Measurements from ENCODE around the gene REM1.
A peak's percentile ranks its signal among the peaks of the same experiment; 100 is the strongest.
"Not testable (repeated sequence)": the region's sequence is repeated elsewhere in the genome, so short reads cannot be mapped to it uniquely, and the experiment has no call there.

REM1 gene

DNA sequence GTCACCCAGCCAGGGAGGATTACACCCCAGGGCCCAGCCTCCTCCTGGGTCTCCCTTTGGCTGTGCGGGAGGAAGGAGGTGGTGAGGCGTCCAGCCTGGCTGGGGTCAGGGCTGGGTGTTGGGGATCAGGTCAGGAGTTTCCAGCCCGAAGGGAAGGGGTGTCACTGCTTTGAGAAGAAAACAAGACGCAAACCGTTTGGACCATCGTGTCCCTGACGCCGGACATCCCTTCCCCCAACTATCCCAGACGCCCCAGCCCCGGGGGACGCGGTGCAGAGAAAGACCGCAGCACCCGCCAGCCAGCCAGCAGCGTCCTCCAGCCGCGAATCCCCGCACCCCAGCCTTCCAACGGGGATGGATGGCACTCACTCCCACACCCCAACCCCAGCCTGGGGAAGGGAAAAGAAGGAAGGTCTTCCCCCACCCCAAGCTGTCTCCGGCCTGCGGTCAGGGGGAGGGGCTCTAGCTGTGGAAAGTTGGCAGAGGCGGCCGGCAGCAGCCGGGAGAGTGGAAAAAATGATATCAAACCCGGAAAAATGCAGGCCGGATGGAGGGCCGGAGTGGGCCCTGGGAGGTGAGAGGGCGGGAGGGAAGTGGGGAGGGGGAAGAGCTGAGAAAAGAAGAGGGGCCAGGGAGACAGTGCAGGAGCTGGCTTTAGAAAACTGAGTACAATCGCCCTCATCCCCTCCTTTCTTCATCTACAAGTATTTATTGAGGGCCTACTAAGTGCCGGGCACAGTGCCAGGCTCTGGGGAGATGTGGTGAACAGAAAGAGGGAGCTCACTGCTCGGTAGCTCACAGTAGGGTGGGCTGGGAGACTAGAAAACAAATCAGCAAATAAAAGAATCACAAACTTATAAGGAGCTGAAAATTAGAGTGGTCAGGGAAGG lies 10.6 kb downstream of the REM1 start:
- DNase-seq (ENCODE audit: low read depth, low spot score): no peak

DNA sequence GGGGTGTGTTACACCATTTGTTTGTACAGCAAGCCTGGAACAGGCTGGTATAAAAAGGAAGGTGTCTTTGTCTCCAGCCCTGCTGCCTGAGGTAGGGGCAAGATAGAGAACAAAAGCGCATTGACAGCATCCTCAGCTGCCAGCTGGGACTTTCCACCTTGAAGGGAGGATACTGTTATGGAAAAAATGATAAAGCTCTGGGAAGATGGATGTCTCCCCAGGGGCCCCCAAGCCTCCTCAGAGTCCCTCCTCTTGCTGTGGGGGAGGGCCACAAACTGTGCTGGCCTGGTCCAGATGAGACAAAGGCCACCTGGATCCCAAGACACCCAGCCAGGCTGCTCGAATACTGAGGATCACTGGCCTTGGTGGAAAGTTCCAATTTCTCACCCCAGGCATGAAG lies 13.0 kb downstream of the REM1 start:
- no peak for DNase-seq (ENCODE audit: low read depth, low spot score)

DNA sequence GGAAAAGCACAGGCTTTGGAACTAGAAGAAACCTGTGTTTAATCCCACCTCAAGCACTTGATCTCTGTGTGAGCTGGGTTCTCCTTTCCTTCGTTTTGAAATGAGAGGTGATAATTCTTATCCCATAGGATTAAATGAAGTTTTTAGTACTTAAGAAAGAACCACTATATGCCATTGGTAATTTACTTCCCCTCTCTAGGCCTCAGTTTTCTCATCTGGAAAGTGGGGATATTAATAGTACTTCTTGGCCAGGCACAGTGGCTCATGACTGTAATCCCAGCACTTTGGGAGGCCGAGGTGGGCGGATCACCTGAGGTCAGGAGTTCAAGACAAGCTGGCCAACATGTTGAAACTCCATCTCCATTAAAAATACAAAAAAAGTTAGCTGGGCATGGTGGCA lies 14.1 kb downstream of the REM1 start:
- no peak for DNase-seq (ENCODE audit: low read depth, low spot score)

DNA sequence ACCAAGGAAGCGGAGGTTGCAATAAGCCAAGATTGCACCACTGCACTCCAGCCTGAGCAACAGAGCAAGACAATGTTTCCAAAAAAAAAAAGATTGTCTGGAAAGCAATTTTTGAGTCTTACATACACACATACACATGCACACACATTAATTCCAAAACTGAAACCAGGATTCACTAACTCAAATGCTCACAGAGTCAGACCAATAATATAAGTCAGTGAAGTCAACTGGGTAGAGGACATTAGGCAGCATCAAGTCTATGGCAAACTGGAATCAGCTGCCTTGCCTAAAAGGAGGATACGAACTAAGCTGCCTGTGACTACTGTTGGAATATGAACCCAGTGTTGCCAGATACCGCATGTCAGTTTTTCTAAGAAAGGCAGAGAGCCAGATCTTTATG lies 15.7 kb downstream of the REM1 start:
- DNase-seq (ENCODE audit: low read depth, low spot score): no peak

DNA sequence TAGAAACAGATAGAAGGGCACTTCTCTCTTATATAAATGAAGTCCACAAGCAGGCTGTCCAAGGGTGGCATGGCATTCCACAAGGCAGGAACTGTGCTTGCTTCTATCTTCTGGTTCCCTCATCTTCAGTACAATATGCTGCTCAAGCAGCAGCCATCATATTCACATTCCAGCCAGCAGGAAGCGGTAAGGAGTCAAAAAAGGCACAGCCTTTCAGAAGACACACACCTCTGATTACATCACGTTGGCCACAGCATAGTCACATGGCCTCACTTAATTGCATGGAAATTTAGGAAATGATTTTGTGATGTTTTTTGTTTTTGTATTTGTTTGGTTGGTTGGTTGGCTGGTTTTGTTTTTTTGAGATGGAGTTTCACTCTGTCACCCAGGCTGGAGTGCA lies 19.0 kb downstream of the REM1 start:
- DNase-seq (ENCODE audit: low read depth, low spot score): no peak

DNA sequence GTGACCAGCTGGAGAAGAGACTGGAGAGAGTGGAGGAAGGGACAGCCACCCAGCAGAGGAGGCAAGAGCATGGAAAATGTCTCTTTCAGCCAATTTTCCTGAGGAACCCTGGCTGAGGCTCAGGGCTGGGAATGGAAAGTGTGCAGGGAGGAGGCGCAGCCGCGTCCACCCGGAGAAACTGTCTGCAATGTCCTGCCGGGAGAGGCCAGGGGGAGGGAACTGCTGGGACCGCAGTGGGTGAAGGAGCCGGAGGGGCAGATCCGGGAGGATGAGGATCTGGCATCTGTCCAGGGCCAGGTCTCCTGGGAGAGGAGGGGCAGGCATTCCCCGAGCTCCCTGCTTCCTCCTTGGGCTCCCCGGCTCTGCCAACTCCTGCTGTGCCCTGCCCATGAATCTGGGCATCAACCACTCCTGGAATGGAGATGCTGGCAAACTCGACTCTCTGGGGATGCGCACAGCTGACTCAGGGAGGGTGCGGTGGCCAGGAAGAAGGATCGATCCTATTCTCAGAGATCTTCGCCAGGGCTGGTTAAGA lies 21.7 kb downstream of the REM1 start:
- no peak for DNase-seq (ENCODE audit: low read depth, low spot score)

DNA sequence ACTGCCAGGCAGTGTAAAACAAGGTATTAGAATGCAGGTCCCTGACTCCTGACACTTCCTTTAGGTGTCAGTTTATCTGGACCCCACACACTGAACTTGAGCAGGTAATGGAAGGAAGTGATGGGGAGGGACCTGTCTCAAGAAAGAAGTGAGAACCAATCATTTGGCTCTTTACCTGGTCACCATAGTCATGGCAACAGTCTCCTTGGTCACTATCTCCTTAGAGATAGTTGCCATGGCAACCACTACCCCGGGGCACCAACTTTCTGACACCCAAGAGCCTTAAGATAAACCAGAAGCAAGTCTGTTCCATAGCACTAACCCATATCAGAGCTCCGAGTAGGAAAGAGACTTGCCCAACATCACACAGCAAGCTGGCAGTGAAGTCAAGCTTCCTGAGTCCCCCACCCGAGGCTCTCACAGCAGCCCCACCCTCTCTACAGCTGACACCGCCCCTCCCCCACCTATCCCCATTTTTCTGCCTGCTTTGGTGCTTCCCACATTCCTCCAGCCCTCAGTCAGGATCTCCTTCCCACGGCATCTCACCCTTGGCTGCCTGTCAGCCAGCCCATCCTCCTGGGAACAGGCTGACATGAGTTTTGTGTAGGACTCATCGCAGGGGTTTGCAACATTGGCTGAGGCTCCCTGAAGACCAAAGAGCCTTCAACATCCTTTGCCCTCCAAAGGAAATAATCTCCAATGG lies 22.9 kb downstream of the REM1 start:
- no peak for DNase-seq (ENCODE audit: low read depth, low spot score)

DNA sequence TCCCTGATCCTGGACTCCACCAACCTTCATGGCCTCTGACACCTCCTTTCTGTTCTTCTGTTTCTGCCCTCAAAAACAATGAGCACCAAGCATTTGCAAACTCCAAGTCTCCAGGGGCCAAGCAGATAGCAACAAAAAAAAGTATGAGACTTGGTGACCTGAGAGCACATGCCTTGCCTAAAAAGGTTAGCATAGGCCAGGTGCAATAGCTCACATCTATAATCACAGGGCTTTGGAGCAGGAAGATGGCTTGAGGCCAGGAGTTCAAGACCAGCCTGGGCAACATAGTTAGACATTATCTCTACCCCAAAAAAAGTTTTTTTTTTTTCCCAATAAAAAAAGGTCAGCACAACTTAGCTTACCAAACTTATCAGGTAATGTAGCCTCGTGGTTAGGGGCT lies 25.4 kb downstream of the REM1 start:
- no peak for DNase-seq (ENCODE audit: low read depth, low spot score)

DNA sequence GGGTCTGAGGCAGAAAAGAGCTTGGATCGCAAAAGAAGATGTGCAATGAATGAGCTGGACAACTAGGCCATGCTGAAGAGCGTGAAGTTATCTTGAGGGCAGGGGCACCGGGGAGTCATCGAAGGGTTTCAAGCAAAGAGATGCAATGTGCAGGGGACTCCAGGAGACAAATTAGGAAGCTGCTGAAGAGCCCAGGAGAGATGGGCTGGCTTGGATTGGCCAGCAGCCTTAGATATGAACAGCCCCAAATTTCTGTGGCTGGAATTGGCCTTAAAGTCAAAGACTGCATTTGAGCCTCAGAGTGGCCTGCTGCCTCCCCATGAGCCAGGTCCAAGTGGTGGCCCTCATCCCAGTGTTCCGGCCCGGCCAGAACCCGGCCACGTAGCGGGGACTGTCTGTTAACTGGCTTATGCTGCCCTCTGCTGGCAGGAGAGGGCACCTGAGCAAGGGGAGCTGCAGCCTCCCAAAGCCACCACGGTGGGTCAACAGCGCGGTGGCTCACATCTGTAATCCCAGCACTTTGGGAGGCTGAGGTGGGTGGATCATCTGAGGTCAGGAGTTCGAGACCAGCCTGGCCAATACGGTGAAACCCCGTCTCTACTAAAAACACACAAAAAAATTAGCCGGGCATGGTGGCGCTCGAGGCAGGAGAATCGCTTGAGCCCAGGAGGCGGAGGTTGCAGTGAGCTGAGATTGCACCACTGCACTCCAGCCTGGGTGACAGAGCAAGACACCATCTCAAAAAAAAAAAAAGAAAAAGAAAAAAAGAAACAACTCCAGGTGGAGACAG lies 28.0 kb downstream of the REM1 start:
- not testable (repeated sequence) for DNase-seq (ENCODE audit: low read depth, low spot score)

DNA sequence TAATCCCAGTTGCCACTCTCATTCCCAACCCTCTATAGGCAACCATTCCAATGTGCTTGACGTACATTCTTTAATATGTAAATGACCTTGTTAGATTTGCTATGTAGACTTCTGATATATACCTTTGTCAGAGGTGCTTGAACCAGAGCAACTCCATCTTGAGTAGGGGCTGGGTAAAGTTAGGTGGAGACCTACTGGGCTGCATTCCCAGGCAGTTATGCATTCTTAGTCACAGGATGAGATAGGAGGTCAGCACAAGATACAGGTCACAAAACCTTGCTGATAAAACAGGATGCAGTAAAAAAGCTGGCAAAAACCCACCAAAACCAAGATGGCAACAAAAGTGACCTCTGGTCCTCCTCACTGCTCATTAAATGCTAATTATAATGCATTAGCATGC lies 30.8 kb downstream of the REM1 start:
- no peak for DNase-seq (ENCODE audit: low read depth, low spot score)

DNA sequence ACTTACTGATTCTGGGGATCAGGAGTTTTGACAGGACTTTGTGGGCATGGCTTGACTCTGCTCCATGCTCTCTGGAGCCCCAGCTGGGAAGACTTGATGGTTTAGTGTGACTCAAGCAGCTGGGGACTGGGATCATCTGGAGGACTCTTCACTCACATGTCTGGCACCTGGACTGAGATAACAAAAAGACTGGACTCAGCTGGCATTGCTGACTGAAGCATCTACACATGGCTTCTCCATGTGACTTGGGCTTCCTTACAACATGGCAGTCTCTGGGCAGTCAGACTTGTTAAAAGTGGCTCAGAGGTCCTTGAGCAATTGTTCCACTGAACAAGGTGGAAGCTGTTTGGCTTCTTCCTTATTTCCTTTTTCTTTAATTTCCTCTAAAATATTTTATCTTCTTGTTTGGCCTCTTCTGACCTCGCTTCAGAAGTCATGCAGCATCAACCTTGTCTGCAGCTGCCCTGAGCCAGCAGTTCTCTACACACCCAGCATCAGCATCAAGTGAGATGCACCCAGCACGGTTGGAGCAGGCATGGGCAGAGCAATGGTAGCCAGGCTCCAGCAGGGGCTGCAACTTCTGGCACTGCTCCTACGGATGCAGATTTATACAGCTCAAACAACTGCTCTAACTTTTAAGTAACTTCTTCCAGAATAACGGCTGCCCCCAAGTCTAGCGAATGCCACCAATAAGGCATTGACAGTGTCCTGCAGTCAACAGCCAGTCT lies 33.6 kb downstream of the REM1 start:
- no peak for DNase-seq (ENCODE audit: low read depth, low spot score)

DNA sequence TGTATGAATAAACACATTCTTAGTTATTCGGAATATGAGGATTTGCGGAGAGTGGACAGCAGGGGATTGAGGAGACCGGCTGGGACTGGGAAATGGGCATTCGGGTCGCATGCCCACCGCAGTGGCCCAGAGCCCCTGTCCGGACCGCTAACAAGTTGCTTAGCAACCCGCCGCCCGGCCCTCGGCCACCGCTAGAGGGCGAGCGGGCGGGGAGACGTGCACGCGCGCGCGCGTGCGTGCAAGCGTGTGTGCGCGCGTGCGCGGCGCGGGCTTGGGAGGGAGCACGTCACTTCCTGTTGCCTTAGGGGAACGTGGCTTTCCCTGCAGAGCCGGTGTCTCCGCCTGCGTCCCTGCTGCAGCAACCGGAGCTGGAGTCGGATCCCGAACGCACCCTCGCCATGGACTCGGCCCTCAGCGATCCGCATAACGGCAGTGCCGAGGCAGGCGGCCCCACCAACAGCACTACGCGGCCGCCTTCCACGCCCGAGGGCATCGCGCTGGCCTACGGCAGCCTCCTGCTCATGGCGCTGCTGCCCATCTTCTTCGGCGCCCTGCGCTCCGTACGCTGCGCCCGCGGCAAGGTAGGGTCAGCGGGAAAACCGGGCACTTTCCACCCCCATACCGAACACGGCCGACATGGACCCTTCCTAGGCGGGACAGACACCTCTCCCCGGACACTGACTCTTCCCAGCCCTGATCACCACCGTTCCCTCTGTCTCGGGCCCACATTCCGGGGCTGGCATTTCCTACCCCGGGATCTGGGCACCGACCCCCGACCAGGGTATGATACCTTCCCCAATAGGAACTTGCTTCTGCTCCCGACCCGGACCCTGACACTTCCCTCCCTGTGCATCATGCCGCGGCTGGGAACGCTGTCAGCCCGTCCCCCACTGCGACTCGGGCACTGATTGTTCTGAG lies 39.3 kb downstream of the REM1 start, which contains the start of gene HM13:
Gene HM13 (plus strand): TSS at position 289 of the 918 bp plus-strand sequence. CDS start 110 bp downstream, at position 399.
- DNase-seq (ENCODE audit: low read depth, low spot score): peak; percentile 80

DNA sequence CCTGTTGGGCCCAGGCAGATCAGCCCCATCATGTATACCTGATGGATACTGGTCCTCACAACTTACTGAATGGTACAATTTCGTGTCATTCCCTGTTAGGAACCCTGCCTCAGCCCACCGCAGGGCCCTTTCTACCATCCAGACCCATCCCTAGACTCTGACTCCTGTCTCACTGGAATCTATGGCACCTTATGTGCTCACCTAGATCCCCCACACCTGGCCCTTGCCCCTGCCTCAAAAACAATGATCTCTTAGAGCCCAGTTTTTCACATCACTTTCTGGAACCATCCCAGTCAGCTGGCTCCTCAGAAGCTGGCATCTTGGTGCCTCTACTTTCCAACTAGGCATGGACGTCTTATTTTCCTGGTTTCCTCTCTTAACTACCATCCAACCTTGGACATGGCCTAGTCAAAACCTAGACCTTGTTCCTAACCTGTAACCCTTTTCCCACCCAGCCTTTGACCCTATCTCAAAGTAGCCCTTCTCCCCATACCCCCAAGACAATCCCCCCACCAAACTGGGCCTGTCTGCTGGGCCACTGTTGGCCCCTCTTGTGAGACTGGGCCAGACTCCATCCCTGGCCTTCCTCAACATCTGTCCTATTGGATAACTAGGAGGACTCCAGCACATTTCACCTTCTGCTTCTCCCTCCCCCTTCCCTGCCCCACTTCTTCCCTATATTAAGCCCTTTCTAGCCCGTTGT lies 40.1 kb downstream of the REM1 start:
- DNase-seq (ENCODE audit: low read depth, low spot score): no peak

DNA sequence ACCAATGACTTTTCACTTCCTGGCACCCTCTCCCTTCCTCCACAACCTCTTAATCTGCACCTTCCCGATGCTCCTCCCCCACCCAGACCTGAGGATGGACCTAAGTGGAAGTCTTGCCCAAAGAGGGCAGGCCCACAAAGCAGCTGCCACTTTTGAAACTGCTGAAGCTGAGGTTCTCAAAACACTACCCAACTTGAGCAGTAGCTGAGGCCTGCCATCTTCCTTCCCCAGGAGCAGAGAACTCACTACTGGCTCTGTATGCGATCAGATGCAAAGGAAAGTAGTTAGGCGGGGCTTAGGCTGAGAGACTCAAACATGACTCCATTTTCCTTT lies 40.7 kb downstream of the REM1 start:
- no peak for DNase-seq (ENCODE audit: low read depth, low spot score)

DNA sequence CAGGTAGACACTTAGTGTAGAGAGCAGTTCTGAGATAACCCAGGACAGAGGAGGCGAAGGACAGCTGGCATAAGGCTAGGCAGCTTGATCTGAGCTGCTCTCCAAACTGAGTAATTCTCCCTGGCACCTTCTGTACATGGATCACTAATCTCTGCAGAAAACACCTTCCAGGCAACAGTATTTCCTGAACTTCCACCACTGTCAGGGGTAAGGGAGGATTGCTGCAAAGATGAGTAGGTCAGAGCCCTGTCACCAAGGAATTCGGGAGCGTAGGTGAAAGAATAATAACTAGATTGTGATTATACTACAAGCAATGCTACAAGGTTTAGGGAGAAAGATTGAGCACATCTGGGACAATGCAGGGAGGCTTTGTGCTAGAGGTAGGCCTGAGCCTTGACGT lies 41.1 kb downstream of the REM1 start:
- no peak for DNase-seq (ENCODE audit: low read depth, low spot score)

DNA sequence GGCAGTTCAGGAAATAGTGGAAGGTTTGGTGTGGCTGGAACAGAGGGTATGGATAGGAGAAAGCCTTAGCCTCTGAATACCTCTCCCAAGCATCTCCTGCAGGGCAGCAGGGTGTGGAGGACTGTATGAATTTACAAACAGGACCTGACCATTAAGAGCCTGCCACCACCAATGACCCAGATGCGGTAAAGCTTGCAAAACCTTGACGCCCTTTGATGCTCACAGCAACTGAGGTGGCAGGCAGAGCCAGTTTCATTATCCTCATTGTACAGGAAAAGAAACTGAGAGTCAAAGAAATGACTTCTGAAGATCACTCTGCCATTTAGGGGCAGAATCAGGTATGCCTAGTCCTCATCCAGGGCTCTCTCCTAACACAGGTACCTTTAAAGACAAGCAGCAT lies 41.6 kb downstream of the REM1 start:
- DNase-seq (ENCODE audit: low read depth, low spot score): no peak

DNA sequence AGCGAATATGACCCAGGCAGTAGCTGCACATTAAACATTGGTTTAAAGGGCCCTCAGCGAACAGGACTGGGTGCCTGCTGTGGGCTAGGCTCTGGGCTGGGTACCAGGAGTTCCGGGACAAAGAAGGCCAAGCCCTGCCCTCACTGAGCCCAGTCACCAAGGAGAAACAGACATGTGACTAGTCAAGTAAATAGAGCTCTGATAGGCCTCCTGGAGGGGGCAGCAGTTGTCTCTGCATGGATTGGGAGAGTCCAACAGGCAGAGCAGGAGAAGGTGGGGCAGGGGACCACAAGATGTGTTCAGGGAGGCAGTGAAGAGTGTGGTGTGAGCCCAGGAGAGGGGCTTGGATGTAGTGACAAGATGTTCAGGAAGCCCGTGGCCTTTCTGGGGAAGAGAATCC lies 42.3 kb downstream of the REM1 start:
- DNase-seq (ENCODE audit: low read depth, low spot score): no peak

DNA sequence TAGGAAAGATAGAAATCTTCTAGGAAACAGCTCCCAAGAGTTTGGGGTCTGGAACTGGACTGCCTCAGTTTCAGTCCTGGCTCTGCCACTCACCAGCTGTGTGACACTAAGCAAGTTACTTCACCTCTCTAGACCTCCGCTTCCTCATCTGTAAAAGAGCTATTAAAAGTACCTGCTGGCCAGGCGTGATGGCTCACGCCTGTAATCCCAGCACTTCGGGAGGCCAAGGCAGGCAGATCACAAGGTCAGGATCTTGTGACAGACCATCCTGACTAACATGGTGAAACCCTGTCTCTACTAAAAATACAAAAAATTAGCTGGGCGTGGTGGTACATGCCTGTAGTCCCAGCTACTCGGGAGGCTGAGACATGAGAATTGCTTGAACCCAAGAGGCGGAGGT lies 46.2 kb downstream of the REM1 start:
- not testable (repeated sequence) for DNase-seq (ENCODE audit: low read depth, low spot score)

DNA sequence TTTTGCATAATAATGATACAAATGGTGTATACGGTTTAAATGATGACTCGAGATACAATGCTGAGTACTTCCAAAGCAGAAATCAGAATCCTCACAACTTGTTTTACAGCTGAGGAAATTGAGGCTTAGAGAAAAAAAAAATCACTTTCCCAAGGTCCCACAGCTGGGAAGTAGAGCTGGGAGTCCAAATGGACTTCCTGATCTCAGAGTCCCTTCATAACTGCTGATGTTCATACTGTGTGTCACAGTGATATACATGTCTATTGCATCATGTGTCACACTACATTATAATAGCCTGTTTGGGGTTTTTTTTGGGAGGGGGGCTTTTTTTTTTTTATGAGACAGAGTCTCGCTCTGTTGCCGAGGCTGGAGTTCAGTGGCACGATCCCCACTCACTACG lies 47.6 kb downstream of the REM1 start:
- DNase-seq (ENCODE audit: low read depth, low spot score): no peak

All from brain pericyte (primary cell).